ENCODE data around the gene CDC42BPA.
"Not testable (repeated sequence)": the region's sequence is repeated elsewhere in the genome, so short reads cannot be mapped to it uniquely, and the experiment has no call there.

Gene CDC42BPA

DNA sequence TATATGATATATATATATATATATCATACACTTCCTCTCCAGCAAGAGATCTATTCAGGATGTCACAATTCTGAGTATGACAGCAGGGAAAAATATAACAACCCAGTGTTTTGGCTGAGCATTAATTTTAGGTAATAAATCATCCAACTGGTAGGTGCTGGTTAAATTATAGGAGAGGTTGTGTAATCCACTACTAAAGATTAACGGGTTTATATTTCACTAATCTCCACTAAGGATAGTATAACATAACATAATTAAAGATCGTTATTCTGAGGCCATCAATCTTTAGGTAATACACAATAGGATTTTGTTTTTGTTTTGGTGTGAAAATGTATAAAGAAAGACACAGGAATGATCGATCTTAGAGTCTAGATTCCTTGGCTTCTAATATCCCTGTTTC lies 276.0 kb downstream of the CDC42BPA start:
- no peak for DNase-seq

DNA sequence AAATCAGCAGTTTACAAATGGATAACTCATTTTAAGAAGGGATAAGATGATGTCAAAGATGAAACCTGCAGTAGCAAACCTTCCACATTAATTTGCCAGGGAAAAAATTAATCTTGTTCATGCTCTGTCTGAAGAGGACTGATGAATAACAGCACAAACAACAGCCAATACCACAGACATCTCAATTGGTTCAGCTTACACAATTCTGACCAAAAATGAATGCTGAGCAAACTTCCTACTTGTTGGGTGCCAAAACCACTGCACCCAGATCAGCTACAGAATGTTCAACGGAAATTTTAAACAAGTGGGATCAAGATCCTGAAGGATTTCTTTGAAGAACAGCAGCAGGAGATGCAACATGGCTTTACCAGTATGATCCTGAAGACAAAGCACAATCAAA lies 279.9 kb downstream of the CDC42BPA start:
- no peak for DNase-seq

DNA sequence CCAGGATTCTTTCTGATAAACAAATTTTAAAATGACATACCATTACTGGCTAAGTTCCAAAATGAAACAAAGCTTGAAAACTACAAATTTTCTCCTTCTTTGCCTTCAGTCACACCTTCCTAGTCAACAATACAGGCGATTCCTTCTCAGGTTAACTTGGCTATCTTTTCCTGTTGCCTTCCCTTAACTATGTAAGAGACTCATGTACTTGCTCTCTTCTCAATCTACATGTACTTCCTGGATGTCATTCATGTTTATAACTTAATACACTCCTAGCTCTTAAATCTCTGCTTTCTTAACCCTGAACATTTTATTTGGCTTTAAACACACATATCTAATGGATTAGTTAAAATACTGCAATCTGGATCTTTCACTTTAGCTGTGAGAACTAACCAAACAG lies 281.2 kb downstream of the CDC42BPA start:
- DNase-seq: no peak

DNA sequence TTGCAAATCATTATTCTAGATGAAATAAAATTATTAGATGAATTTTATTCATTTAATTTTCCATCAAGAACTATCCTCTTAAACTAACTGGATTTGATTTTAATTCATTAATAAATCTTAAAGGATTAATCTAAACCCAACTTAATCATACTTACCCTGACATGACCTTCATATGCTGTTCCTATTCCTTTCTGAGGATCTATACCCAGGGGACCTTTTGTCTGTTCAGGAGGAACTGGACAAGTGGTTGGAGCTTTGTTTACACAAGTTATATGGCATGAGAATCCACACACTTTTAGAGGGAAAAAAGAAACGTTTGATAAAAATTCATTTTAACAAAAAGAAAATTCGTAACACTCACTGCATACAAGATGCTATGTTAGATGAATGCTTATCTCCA lies 283.0 kb downstream of the CDC42BPA start:
- no peak for DNase-seq

DNA sequence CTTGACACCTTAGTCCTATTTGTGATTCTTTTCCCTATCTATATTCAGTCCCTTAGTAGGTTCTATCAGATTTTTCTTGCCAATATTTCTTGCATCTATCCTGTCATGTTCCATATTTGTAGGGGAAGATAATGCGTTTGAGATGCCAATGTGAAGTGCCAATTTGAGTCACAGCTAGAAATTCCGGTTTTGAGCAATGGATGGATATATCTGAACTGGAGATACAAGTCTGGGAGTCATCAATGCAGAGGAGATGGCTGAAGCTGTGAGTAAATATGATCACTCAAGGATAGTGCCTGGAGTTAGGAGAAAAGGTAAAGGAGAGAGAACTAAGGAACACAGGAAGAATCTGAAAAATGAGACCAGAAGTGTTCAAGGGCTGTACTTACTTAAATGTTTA lies 284.4 kb downstream of the CDC42BPA start:
- no peak for DNase-seq

DNA sequence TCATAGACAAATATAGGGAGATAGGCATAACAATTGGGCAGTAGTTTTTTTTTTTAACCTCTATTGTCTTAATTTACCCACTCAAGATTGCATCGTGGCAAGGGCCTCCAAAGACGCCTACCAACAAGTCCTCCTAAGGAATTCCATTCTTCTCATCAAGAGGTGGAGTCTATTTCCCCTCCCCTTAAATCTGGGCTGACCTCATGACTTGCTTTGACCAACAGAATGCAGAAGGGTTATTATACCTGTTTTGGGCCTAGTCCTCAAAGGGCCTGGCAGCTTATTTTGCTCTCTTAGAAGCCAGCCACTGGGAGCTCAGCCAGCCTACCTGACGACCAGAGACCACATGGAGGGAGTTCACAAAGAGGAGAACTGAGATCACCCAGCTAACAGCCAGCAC lies 285.9 kb downstream of the CDC42BPA start:
- no peak for DNase-seq

DNA sequence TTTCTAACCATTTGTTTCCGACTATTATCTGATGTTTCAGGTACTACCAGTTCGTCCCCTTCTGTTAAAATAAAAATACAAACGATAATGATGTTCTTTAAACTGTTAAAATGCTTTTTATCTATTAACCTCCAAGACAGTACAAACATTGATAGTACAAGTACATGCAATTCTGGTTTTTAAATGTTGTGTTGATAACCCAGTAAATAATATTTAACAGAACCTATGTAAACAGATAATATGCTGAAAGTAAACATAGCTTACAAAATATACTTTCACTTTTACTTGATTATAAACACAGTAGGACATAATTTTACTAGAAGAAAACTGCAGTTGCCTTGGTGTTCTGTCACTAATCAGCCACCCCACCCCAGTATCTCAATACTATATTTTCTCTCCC lies 301.3 kb downstream of the CDC42BPA start:
- no peak for DNase-seq

DNA sequence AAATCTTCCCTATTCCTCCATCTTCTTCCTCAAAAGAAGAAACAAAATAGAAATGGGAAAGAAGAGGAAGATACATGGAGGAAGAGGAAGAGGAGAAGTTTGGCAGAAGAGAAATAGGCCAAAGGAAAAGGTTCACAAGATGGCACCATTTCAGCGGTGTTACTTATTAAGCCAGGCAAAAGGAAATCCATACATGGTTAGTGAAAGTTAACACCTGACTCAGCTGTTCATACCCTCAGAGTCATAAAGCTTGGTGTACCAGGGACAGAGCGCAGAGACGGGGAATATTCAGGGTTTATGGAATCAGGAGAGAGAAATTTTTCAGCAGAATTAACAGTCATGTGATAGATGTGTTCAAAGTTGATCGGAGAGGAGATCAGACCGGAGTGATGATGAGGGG lies 307.6 kb downstream of the CDC42BPA start:
- DNase-seq: no peak

DNA sequence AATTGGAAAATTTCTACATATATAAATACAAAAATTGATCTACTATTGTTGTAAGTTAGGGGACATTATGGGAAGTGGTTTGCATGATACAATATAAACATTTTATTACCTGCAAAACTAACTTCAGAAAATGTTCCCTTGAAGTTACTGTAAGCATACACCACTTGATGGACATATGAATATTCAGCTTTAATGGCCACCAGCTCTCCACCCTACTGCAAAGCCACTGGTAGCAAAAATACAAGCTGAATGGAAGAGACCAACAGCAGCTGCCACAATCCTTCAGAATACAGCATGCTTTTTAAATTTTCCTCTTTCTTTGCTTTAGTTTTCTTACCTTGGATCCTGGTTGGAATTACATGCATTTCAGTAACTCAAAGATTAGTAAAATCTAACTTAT lies 308.4 kb downstream of the CDC42BPA start:
- no peak for DNase-seq

DNA sequence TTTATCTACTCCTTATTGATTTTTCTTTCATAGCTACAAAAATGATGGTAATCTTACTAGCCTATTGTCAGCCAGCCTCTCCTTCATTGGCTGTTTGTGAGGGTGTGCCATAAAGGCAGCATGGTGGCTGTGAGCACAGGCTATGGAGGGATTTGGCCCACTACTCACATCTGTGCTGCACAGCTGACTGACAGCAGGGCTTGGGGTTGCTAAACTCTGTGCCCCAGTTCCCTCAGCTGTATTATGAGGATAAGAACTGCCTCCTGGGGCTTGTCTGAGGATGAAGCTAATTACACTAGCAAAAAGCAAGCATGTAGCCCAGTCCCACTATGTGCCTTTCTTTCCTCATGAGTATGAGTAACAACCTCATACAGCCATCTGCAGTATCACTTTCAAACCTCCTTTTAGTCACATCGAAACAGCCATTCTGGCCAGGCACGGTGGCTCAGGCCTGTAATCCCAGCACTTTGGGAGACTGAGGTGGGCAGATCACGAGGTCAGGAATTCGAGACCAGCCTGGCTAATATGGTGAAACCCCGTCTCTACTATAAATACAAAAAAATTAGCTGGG lies 312.0 kb downstream of the CDC42BPA start:
- peak; percentile 9 for DNase-seq

DNA sequence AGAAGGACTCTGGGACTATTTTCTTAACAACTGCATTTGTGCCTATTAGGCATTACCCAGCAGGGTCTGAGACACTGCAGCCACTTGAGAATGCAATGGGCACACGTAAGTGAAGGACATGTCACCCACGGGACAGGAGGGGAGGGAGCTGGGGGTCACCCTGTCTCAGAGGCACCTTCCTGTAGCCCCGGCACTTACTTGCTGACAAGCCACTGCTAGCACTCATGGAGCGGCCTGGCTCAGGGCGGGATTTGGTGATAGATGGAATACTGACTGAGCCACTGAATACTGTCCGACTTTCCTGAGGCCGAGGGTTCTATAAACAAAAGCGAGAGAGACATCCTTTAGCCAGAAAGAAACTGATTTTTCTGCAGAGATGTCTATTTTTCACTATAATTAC lies 313.5 kb downstream of the CDC42BPA start:
- no peak for DNase-seq

DNA sequence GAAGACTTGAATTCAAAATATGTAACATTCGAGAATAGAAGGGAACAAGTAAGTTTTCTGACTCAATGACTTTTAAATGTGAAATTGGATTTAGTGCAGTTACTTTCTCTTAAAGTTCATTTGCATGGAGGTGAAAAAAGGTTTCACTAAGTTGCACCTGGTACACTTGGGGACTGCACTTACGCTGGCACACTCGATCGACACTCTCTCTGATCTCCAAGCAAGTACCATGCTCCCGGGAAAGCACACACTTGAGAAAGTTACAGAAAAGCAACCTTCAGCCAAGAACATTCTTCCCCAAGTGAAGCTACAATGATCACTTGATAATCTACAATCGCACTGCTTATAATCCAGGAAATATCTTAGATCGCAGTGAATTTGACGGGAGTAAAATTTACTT lies 315.1 kb downstream of the CDC42BPA start:
- DNase-seq: no peak

DNA sequence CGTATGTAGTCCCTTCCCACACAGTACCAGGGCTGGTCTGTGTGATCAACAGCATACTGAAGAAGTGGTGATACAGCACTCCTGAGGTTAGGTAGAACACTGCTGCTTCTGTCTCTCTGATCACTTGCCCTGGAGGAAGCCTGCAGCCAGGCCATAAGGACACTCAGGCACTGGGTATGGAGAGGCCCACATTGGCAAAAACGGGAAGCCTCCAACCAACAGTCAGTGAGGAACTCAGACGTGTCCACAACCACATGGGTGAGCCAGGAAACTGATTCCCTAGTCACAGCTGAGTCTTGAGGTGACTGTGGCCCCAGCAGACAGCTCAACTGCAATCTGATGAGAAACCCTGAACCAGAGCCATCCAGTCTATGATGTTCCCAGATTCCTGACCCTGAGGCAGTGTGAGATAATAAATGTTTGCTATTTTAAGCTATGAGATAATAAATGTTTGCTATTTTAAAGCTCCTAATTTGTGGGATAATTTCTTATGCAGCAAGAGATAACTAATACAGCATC lies 315.7 kb downstream of the CDC42BPA start:
- DNase-seq: no peak

DNA sequence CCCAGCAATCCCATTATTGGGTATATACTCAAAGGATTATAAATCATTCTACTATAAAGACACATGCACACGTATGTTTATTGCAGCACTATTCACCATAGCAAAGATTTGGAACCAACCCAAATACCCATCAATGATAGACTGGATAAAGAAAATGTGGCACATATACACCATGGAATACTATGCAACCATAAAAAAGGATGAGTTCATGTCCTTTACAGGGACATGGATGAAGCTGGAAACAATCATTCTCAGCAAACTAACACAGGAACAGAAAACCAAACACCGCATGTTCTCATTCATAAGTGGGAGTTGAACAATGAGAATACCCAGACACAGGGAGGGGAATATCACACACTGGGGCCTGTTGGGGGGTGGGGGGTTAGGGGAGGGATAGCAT lies 318.7 kb downstream of the CDC42BPA start:
- DNase-seq: not testable (repeated sequence)

DNA sequence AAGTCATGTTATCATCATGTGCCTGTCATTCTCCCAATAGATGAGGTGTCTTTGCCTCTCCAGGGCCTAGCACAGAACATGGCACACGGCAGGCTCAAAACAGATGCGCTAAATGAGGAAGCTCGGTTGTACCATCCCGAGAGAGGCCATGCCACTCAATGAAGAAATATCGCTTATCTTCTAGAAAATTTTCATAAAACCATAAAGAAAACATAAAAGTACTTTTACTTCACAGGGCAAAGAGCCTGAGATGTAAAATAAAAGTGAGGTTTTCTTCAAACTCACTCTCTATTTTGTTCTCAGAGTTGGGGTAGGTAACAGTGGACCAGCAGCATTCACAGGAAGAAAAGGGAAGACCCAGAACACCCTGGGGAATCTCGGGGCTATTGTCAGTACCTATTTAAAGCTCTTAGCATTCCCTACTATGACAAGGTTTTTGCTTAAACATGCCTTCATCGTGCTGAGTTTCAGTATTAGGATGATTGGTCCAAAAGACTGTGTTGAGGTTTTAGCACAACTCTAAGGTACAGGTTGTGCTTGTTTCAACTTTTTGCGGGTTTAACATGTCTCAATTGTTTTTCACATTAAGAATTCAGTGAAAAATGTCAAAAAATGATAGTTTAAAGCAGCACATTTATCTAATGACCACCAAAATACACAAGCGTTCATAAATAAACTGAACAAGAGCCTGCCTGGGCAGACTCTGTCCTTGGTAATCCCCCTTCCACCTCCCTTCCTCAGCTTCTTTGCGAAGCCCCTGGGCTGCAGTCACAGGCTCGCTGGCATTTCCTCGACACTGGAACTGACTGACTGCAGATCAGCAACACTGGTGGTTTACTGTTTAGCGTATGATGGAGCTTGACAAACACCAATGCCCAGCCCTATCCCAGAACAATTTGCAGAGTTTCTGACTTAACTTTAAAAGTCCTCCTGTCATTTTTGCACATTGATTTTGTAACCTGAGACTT lies 322.6 kb downstream of the CDC42BPA start:
- DNase-seq: peak; percentile 38

DNA sequence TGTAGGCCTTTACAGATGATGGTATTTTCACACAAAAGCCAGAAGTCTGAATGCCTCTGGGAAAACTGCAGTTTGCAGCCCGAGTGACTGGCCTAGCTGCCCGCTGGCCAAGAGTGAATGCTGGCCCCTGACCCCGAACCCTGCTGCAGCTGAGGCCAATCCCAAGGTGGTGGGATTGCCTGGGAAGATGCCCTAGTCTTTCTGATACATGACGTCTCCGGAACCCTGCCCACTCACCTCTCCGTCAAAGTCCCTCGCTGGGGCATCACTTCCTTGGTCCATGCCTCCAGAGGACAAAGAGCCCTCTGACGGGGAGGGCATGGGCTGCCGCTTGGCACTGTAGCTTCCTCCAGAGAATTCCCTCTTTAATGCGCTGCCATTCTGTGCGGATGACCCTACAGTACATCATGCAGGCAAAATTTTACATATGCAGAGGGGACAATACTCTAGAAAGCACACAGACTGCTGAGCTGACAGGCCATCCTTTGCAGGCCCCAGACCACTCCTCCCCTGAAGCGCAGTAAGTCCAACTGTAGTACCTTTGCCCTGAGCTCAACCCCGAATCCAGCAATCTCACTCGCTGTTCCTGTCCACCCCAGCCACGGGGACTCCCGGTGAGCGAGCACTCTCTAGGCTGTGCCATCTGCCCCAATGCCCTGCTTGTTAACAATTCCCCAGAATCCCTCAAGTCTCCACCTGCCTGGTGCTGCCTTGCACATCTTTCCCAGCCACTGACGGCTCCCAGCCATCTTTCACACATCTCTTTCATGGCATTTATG lies 323.5 kb downstream of the CDC42BPA start:
- no peak for DNase-seq

DNA sequence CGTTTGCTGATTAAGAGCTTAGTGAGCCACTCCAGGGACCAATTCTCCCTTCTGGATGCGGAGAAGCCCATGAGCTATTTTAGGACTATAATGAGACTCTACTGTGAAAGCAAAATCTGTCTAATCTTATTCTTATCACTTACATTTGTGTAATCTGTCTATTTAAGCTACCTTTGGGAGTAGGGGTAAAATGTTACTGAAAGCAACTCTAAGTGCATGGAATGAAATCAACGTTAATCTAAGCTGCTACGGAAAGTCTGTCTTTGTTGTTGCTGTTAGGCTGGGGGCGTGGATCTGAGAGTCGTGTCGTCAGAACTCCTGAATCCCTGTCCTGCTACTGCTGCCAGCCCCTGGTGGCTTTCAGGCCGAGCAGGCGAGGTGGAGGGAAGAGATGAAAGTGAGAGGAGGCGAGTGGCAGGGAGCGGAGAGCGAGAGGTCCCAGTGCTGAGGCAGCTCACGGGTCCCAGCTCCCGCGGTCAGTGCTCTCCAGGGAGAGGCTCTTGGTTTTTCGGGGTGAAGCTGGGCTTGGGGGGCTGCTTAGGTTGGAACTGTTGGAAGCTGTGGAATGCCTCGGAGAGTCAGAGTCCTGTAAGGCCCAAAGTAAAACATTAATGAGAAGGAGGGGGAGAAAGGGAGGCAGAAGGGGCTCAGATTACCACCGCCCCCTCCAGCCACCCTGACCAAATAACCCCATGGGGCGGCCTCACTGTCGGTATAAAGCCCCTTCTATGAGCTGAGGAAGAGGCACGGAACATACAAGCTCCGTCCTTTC lies 324.3 kb downstream of the CDC42BPA start:
- DNase-seq: no peak

DNA sequence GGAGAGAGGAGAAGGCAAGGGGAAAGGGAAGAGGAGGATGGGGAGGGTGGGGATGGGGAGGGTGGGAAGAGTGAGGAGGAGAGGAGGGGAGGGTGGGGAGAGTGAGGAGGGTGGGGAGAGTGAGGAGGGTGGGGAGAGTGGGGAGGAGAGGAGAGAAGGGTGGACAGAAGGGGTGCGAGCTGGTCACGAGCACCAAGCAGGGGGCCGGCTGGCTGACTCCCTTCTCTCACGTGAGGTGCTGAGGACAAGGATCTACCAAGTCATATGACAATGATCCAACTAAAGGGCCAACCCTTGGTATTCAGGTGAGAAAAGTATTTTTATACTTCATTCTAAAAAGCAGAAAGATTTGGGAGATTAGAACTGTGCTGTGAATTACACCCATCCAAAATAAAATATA lies 326.4 kb downstream of the CDC42BPA start:
- DNase-seq: no peak

DNA sequence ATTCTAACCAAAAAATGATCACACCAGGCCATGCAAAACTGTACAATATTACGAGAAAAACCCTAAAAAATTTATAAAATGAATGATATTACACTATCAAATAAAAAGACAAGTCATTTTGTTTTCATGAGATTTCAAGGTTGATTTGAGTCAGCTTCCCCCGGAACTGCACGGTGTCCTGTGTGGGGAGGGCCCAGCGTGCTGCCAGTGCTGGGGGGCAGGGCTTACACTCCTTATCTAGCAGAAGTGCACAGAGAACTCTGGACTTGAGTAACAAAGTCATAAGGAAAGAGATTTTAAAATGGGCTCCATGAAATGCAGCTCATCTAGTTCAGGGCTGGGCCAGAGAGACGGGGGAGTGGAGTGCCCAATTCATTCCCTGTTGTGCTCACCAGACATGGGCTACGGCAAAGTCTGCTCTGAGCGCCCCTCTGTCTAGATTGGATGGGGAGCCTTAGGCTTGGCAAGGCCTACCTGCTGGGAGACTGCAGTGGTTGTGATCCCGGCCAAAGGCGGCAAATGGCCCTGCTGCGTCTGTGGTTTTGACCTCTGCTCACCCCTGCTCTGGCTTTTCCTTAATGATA lies 328.1 kb downstream of the CDC42BPA start:
- peak; percentile 91 for DNase-seq

DNA sequence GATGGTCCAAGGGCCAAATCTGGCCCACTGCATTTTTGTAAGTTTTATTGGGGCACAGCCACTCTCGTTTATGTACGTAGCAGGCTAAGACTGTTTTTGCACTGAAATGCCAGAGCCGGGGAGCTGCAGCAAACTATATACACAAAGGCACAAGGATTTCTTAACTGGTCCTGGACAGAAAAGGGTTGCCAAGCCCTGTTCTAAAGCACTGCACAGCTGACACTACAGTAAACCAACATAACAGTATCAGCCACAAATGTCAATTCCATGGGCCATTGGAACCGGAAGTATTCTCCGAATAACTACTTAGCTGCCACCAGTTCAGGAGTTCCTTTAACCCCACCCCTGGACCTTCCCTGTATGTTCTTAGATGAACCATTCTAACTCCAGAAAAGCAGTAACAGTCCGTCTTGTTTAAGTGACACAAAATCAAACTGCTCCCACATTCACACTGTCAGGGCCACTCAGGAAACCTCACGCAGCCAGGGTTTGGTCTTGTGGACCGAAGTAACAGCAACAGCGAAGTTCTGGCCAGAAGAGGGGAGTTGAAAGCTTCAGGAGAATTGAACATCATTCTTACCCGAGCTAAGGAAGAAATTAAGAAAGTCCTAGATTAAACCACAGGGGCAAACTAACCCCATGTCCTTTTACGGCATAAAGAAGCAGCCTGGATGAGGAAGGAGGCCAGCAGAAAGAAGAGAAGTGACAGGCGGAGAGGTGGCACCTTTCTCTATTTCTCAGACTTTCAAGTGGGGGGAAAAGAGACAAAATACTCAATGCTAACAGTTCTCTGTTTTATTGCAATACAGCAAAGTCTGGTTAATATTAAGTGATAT lies 329.0 kb downstream of the CDC42BPA start:
- no peak for DNase-seq

DNA sequence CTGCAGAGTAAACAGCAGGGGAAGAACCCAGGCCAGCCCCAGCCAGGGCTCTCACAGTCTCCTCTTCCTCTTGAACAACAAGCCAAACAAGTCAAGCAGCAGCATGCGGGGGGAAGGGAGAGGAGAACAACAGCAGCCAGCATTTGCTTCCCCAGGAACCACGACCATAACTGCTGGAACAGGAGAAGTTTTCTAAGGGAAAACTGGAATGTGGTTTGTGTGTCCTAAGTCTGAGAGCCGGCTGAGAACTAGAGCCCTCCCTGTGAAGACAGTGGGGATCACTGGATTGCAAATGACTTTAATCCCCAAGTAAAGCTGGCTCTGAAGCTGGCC lies 330.0 kb downstream of the CDC42BPA start:
- no peak for DNase-seq
